Tibial nerve (tissue), 4 donors: ENCODE results near the gene USP24.

ENCODE experiments used
- EP300 ChIP-seq, 2 donors: sonication (generic); formaldehyde crosslinking; IDR thresholded peaks; one replicate each; pipeline ENCODE4 v1.6.1; 2017; ENCODE audit warnings: antibody characterized with exemption in 2 of 2, mild to moderate bottlenecking in 1 of 2
- POLR2A ChIP-seq, 2 donors: fragments of 450-650 bp; IDR thresholded peaks; one replicate each; pipeline ENCODE4 v1.6.1; 2017; ENCODE audit warnings: antibody characterized with exemption in 2 of 2, mild to moderate bottlenecking in 2 of 2, moderate library complexity in 2 of 2
- TF ChIP-seq, protein P1 (sequence below), 5 experiments: fragments of 200-600 bp in 3 of 5; fragments of 450-650 bp in 2 of 5; sonication (generic) in 3 of 5; IDR thresholded peaks; one replicate each; pipeline ENCODE4 v1.5.1; 2016 to 2019; ENCODE audit warnings: antibody characterized with exemption in 5 of 5, mild to moderate bottlenecking in 3 of 5, moderate library complexity in 2 of 5

DNA sequence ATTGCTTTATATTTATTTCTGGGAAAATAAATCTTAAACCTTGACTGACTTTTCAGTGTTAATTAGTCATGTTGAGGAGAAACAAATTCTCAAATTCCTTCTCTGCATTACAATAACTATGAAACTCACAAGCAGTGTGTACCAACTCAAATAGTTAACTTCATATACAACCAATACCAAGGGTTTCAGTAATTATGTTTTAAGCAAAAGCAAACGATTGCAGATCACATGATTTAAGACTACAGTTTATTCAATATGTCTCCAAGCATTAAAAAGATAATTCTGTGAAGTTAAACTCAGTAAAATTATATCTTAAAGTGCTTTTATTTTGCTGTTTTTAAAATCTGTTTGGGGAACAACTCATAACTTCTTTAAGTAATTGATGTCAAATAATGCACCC is 147.2 kb downstream of the USP24 start:
- TF ChIP-seq POLR2A (IDR thresholded peaks at IDR 0.05) (no peak), EP300 (IDR thresholded peaks at IDR 0.05) (no peak)
- TF ChIP-seq, protein P1, sequence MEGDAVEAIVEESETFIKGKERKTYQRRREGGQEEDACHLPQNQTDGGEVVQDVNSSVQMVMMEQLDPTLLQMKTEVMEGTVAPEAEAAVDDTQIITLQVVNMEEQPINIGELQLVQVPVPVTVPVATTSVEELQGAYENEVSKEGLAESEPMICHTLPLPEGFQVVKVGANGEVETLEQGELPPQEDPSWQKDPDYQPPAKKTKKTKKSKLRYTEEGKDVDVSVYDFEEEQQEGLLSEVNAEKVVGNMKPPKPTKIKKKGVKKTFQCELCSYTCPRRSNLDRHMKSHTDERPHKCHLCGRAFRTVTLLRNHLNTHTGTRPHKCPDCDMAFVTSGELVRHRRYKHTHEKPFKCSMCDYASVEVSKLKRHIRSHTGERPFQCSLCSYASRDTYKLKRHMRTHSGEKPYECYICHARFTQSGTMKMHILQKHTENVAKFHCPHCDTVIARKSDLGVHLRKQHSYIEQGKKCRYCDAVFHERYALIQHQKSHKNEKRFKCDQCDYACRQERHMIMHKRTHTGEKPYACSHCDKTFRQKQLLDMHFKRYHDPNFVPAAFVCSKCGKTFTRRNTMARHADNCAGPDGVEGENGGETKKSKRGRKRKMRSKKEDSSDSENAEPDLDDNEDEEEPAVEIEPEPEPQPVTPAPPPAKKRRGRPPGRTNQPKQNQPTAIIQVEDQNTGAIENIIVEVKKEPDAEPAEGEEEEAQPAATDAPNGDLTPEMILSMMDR (IDR thresholded peaks at IDR 0.05): no peak
